ENCODE measurements around the gene GRIN2A. TPM values are rescaled to one million over a fixed set of nuclear protein-coding genes. Genes with fewer than 3 reads are reported as not detected.

Gene GRIN2A
- total RNA-seq, 1 donor from 2014 or later: 4.1 TPM

DNA sequence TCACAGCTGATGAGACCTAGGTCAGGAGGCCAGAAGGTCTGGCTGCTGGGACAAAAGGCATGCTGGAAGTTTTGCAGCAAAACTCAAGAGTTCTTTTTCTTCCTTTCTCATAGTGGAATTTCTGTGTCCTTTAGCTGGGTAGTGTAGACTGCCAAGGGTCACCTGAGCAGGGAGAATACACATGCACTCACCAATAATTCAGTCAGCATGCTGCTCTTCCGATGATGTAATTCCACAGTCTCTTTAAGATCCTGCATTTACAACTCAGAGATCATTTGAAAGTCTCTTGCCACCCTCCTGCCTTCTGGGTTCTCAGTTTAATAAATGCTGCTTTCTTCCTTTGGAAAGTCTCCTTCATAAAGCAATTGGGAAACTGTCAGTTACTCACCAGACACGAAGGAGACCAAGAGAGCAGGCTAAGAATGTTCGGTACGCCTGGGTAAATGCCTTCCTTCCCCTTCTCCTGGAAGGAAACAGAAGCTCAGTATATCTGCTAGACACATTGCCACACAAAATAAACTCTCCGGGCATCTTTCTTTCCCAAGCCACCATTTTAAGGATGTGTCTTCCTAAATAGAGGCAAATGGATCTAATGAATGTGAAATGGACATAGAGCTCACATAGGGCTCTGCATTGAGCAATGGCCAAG lies 473.1 kb downstream of the GRIN2A start:
- ATAC-seq (ENCODE audit: poor library complexity): no peak
- intact Hi-C loops (cut with DNase I): no loop called here
- DNase-seq: no peak

GRCh38 chr16:9706217-9706836 lies 475.9 kb downstream of the GRIN2A start:
- DNase-seq: no peak
- no peak for ATAC-seq (ENCODE audit: poor library complexity)
- intact Hi-C loops (cut with DNase I): no loop called here

DNA sequence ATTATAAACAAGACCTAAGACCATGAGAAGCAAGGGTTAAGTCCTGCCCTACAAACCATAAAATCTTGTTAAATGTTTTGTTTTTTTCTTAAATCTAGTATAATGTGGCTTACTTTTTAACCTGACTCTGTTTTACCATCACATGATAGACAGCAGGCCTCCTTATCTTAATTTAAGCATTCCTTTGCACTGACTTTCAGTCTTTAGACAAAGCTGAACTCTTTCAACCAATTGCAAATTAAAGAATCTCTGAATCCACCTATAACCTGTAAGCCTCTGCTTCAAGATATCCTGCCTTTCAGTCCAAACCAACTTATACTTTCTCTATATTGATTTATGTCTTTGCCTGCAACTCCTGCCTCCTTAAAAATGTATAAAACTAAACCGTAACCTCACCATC lies 478.5 kb downstream of the GRIN2A start:
- intact Hi-C loops (cut with DNase I): no loop called here
- DNase-seq (no peak), ATAC-seq (ENCODE audit: poor library complexity) (no peak)

Other genes starting within 250 kb of the GRIN2A start
- 35.5 TPM for gene ATF7IP2, start 203.6 kb upstream of the GRIN2A start, total RNA-seq

Measured in Right ventricle myocardium superior (tissue), 1 donor.